Daoy (cell line): Measurements from ENCODE around the gene CDY2B. TPM values are rescaled to one million over a fixed set of nuclear protein-coding genes. Genes with fewer than 3 reads are reported as not detected.
"Not testable (repeated sequence)": the region's sequence is repeated elsewhere in the genome, so short reads cannot be mapped to it uniquely, and the experiment has no call there.

Experiments used
- DNase-seq: peaks from one replicate; pipeline ENCODE4 v3.0.0-alpha.2; 2015; ENCODE audit warnings: low read depth
- total RNA-seq: library from RNA; depleted of rRNA; stranded (reverse); fragments of >200 nt; shearing (Covaris generic); gene quantifications from 2 replicates; pipeline ENCODE4 v1.2.3, GENCODE V29; 2014; rRNA removed

CDY2B gene, protein sequence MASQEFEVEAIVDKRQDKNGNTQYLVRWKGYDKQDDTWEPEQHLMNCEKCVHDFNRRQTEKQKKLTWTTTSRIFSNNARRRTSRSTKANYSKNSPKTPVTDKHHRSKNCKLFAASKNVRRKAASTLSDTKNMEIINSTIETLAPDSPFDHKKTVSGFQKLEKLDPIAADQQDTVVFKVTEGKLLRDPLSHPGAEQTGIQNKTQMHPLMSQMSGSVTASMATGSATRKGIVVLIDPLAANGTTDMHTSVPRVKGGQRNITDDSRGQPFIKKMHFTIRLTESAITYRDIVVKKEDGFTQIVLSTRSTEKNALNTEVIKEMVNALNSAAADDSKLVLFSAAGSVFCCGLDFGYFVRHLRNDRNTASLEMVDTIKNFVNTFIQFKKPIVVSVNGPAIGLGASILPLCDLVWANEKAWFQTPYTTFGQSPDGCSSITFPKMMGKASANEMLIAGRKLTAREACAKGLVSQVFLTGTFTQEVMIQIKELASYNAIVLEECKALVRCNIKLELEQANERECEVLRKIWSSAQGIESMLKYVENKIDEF
- total RNA-seq: not detected in 2 replicates

DNA sequence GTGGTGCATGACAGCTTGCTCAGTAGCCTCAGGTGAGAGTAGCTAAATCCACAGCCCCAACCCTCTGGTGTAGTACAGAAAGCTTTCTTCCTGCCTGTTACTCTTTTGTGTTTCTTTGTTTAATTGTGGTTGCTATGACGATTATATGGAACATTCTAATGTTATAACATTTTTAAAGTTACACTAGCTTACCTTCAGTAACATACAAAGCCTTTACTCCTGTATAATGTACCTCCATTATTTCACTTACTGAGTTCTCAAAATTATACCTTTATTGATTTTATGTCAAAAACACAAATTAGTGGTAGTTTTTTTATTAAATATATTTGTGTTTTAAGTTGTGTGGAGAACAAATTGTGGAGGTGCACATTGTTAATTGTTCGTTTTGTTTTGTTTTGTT, at the start of gene CDY2B:
Gene CDY2B (minus strand): TSS at position 101 of the 400 bp plus-strand sequence. CDS start 328 bp downstream, outside the sequence.
- DNase-seq: not testable (repeated sequence)

DNA sequence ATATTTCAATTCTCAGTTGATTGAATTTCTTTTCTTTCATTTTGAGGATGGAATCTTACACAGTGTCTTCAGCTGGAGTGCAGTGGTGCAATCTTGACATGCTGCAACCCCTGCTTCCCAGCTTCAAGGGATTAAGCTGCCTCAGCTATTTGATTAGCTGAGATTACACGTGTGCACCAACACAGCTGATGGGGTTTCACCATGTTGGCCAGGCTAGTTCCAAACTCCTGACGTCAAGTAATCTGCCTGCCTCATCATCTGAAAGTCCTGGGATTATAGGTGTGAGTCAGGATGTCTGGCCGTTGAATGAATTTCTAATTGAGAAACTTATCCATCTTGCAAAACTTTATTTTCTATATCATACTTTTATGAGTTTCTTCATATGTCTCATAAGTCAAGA, 28.0 kb upstream of the CDY2B start:
- not testable (repeated sequence) for DNase-seq

DNA sequence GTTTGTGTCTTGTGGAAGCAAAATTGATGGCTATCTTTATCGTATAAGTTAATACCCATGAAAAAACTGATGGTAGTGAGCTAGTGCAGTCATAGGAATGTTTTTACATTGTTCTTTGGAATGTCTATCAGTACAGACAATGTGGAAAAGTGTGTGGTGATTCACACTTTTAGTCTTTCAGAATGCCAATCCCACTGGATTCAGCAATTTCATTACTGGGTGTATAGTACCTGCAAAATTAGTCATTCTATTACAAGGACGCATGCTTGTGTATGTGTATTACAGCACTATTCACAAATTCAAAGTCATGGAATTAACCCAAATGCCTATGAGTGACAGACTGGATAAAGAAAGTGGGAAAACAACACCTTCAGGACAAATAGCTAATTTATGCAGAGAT, 27.3 kb upstream of the CDY2B start:
- DNase-seq: not testable (repeated sequence)

DNA sequence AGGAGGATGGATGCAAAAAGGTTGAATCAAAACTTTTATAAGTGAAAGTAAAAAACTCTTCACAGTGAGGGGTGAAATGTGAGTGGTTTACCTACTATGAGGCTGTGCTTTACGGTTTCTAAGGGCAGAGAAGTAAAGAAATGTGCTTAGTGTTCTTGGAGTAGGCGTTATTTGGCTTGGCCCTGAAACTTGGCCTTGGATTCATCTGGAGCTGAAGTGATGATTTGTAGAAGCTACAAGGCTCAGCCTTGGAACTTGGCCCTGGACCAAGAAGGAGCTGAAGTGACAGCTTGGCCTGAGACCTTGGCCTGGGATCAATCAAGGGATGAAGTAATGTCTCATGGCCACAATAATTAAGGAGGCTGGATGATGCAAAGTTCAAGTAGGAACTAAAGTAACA, 1.7 kb upstream of the CDY2B start:
- not testable (repeated sequence) for DNase-seq

DNA sequence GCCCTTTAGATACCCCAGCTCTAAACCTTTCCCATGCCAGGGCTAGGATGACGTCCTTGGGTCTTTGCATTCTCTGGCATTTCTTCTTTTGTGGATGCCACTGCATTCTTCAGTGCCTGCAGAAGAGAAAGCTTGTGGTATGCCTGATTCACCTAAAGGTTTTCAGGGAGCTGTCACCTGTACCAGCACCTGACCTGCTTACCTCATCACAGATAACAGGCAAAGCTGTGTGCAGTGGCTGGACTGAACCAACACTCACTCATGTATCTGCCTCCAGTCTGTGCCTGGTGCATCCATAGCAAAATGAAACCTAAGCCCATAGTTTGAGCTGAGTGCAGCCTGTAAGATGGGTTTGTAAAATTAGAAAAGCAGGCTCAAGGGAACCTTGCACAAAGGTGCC, 3.3 kb downstream of the CDY2B start:
- DNase-seq: not testable (repeated sequence)

DNA sequence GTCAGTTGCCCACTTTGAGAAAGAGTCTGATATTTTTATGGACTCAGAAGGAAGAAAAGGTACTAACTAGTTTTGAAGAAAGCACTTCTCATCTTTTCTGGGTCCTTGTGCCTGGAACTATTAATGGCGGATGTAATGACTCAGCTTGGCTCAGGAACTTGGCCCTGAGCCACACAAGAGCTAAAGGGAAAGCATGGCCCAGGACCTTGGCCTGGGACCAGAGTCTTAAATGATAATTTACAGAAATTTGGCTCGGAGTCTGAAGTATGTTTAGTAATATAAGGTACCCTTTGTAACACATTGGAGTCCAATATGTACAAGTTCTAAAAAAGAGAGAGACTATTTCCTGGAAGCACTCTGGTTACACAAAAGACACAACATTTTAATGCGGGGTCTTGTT, 4.6 kb downstream of the CDY2B start:
- DNase-seq: not testable (repeated sequence)

DNA sequence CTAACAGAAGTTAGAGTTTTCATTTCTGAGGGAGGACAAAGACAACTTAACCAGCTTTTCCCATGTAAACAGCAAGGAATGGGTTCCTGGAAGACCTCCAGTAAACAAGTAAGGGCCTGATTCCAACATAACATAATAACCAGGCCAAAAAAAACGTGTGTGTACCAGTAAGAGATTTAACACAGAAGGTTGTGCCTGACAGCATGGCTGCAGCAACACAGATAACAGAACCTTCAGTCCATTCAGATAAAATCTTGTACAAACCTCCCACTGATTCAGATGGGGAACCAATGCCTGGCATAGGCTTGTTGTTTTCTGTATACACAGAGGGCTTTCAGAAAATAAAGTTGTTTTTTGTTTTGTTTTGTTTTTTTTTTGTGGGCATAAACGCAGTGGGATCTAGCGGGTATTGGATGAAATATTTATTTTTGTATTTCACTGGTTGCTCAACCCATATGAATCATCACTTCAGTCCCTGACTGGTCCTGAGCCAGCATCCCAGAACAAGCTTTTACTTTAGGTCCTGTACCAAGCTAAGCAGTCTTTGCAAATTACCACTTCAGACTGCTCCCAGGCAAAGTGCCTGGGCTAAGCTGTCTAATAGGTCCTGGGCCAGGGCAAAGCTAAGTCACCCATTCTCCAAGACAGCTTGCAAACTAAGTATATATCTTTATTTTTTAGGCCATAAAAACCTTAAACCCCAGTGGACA, 8.7 kb downstream of the CDY2B start:
- not testable (repeated sequence) for DNase-seq

DNA sequence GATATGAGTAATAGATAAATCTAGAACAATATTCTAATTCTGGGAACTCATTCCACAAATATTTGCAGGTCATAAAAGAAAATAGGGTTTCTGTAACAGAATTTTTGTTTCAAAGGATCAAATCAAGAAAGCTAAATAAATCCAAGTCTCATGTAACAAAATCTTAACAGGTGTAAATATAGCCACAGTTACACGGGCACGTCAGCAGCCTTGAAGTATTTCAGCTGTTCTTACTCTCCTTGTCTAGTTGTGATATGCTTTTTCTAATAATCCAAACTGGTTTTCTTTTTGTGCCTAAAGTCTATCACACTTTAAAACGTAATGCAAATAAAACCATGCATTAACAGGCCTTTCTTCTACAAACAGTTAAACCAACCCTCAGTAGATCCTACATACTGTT, 9.3 kb downstream of the CDY2B start:
- not testable (repeated sequence) for DNase-seq

DNA sequence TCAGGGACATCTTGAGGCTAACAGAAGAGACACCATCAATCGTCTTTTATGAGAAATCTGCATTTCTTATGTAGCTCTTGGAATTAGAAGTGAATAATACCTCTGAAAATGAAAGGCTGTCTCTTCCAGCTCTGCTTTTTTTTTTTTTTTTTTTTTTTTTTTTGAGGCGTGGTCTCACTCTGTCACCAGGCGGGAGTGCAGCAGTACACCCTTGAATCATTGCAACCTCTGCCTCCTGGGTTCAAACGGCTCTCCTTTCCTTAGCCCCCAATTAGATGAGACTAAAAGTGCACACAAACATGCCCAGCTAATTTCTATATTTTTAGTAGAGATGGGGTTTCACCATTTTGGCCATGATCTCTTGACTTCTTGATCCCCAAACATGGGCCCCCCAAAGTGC, 12.2 kb downstream of the CDY2B start:
- DNase-seq: not testable (repeated sequence)

DNA sequence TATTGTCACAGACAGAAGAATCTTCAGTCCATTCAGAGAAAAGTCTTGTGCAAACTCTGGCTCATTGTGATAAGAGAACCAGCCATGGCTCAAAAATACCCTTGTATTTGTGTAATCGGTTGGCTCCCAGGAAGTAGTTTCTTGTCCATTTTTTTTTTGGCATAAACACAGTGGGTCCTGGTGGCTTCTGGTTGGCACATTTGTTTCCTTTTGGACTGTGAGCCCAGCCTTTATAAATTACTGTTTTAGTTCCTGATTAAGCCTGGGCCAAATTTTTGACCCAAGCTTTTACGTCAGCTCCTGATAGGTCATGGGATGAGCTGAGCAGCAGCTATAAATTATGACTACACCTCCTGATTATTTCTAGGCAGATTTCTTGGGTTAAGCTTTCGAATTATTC, 19.4 kb downstream of the CDY2B start:
- not testable (repeated sequence) for DNase-seq

DNA sequence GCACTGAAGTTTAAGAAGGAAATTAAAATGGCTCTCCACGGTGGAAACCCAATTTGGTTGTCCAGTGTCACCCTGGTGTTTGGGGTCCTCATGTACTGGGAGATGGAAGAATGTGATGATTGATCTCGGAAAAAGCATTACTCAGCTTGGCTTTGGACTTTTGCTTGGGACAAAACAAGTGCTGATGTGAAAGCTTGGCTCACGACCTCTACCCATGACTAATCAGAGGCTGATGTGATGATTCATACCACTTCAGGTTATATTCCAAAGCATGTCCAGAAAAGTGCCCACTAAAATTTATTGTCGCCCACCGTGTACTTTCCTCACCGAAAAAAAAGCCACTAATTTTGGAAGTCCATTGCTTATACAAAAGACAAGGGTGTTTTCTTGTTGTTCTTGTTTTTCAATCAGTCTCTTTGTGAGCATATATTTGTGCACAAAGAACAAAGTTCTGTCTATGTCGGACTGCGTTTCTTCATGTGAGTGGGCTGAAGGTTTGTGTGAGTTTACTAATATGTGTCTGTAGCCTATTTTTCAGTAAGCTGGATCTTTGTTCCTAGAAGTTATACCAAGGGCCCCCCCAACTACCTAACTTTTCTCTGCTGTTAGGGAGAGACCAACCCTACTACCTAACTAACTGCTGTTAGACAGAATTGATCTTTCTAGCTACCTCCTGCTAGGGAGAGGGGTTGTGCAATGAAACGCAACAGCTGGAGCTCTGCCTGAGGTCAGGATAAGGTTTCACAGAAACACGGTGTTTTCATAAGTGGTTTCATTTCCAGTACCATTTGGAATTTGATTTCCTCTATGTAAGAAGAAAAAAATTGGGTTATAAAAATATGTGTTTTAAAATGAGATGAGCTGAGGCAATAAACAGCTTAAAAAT, 22.8 kb downstream of the CDY2B start:
- not testable (repeated sequence) for DNase-seq

DNA sequence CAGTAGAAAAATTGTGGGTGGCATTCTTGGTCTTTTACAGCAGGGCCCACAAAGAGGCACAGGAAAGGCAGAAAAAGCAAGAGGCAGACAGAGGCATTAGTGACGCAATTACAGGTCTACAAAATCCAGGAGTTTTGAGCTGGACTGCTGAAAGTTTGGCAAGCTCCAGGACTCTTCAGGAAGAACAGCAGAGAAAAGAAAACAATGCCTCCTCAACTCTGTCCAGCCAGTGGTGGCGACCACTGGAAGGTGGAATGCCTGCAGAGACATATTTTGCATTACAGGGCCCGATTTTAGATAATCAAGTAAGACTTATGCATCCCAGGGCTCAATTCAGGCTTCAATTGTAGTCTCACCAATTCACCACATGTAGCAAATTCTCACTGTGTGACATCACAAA, 23.5 kb downstream of the CDY2B start:
- DNase-seq: not testable (repeated sequence)

DNA sequence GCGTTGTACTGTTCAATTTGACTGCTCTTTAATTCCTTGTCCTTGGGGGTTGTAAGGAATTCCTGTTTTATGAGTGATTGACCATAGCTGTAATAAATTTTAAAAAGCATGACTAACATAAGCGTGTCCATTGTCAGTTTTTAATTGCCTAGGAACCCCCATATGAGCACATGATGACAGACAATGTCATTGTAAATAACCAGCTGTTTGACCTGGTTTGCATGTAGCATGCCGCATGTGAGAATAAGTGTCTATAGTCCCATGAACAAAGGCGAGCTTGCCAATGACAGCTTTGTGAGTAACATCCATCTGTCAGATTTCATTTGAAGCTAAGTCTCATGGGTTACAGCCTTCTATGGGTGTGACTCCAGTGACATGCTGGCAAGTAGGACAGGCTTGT, 30.9 kb downstream of the CDY2B start:
- DNase-seq: not testable (repeated sequence)

DNA sequence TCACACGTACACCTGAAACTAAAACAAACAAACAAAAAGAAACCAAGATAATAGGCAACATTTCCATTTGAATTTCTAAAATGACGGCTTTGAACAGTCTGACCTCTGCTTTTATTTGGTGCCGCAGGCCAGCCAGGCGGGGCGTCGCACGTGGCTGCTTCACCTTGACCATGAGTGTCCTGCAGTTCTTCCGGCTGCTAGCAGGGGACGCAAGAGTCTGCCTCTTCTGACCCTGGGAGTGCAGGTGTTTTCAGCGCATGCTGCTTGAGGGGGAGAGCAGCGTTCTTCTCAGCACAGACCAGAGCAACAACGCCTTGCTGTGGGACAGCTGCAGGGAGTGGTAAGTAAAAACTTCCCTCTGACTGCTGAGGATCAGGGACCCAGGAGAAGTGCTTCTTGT, 47.9 kb downstream of the CDY2B start:
- DNase-seq: not testable (repeated sequence)

Other genes starting within 250 kb of the CDY2B start
- not detected in 2 replicates for gene CDY2A, start 145.6 kb upstream of the CDY2B start, total RNA-seq